H1 (cell line): Measurements from ENCODE around the gene RTN4RL2. TPM values are rescaled to one million over a fixed set of nuclear protein-coding genes. Genes with fewer than 3 reads are reported as not detected.

ENCODE experiments used
- CTCF ChIA-PET: fragments of 300-600 bp; sonication (Branson Sonifier 250); formaldehyde crosslinking; loops from one replicate; lab custom pipeline; 2021; ENCODE audit not compliant: partially characterized antibody; lab: Charles Lee
- POLR2A ChIA-PET: fragments of 300-600 bp; sonication (Branson Sonifier 250); formaldehyde crosslinking; loops from one replicate; lab custom pipeline; 2021; ENCODE audit warnings: inconsistent platforms; ENCODE audit not compliant: partially characterized antibody; lab: Charles Lee
- DNase-seq, 2 experiments: peaks; one replicate each; pipeline versions ENCODE4 v3.0.0 to v3.0.0-alpha.2; 2010 to 2022; ENCODE audit warnings: low spot score in 2 of 2, low read depth in 1 of 2, mixed read lengths in 1 of 2
- FAIRE-seq: peaks from 2 replicates; lab custom pipeline; 2011; peaks lifted over from hg19 to GRCh38; lab: Jason Lieb, UNC
- H2AFZ ChIP-seq: 2 replicates; pipeline ENCODE4 v1.8.1; 2012; ENCODE audit warnings: low read length, inconsistent platforms
- H2AK5ac ChIP-seq: 2 replicates; pipeline ENCODE4 v1.6.1; 2013; ENCODE audit warnings: low read depth, low read length
- H2BK120ac ChIP-seq: replicated peaks from 2 replicates; pipeline ENCODE3; 2013; ENCODE audit warnings: low read depth, low read length, inconsistent platforms
- H2BK12ac ChIP-seq: 2 replicates; pipeline ENCODE4 v1.6.1; 2013; ENCODE audit warnings: low read depth, low read length
- H2BK15ac ChIP-seq: 2 replicates; pipeline ENCODE4 v1.6.1; 2013; ENCODE audit warnings: low read length
- H2BK20ac ChIP-seq: 2 replicates; pipeline ENCODE4 v1.6.1; 2013; ENCODE audit warnings: low read length
- H2BK5ac ChIP-seq: 2 replicates; pipeline ENCODE4 v1.6.1; 2013; ENCODE audit warnings: low read depth, low read length
- H3K14ac ChIP-seq: 2 replicates; pipeline ENCODE4 v1.6.1; 2013; ENCODE audit warnings: inconsistent platforms; ENCODE audit not compliant: insufficient read length
- H3K18ac ChIP-seq: 2 replicates; pipeline ENCODE4 v1.6.1; 2013; ENCODE audit warnings: low read length; ENCODE audit errors: extremely low read depth
- H3K23ac ChIP-seq: 2 replicates; pipeline ENCODE4 v1.6.1; 2013; ENCODE audit warnings: inconsistent platforms; ENCODE audit not compliant: insufficient read length
- H3K23me2 ChIP-seq: 2 replicates; pipeline ENCODE4 v1.6.1; 2013; ENCODE audit warnings: low read depth, low read length
- H3K27ac ChIP-seq: 2 replicates; pipeline ENCODE4 v1.6.1; 2011; ENCODE audit warnings: low read depth, low read length, inconsistent platforms
- H3K27me3 ChIP-seq, 4 experiments: replicated peaks in 1 of 4; 1 replicate in 1 of 4; 2 replicates in 3 of 4; pipeline versions ENCODE4 v1.6.1 to v1.8.1; 2011 to 2013; ENCODE audit warnings: low read length in 3 of 4, mild to moderate bottlenecking in 3 of 4, inconsistent platforms in 2 of 4, mixed read lengths in 2 of 4, moderate library complexity in 1 of 4; ENCODE audit not compliant: control insufficient read depth in 3 of 4, insufficient read depth in 3 of 4; ENCODE audit errors: extremely low read depth in 1 of 4
- H3K36me3 ChIP-seq, 4 experiments: 2 replicates each; pipeline versions ENCODE4 v1.6.1 to v1.8.1; 2011 to 2013; ENCODE audit warnings: mild to moderate bottlenecking in 4 of 4, low read length in 3 of 4, moderate library complexity in 2 of 4, control low read depth in 1 of 4, inconsistent platforms in 1 of 4; ENCODE audit not compliant: insufficient read depth in 4 of 4, control insufficient read depth in 2 of 4
- H3K4ac ChIP-seq: replicated peaks from 2 replicates; pipeline ENCODE3; 2013; ENCODE audit warnings: low read length, low read depth, mixed read lengths, inconsistent platforms; ENCODE audit not compliant: insufficient read length
- H3K4me1 ChIP-seq, 4 experiments: replicated peaks in 1 of 4; 1 replicate in 1 of 4; 2 replicates in 3 of 4; pipeline versions ENCODE4 v1.6.1 to v1.8.1; 2011 to 2013; ENCODE audit warnings: low read length in 3 of 4, inconsistent platforms in 2 of 4, mixed read lengths in 1 of 4; ENCODE audit not compliant: insufficient read depth in 4 of 4, control insufficient read depth in 3 of 4
- H3K4me2 ChIP-seq, 2 experiments: 2 replicates each; pipeline versions ENCODE4 v1.6.1 to v1.8.1; 2011 to 2013; ENCODE audit warnings: low read depth in 2 of 2, low read length in 2 of 2, control low read depth in 1 of 2, inconsistent platforms in 1 of 2, mild to moderate bottlenecking in 1 of 2; ENCODE audit not compliant: insufficient read depth in 1 of 2
- H3K4me3 ChIP-seq, 4 experiments: fragments of 200-600, 300-600 bp in 1 of 4; sonication (generic), shearing (Covaris generic), sonication (Bioruptor Twin) in 1 of 4; 2 replicates each; pipeline versions ENCODE4 v1.5.1 to v1.8.1; 2011 to 2016; ENCODE audit warnings: low read length in 4 of 4, low read depth in 3 of 4, control low read depth in 2 of 4, inconsistent platforms in 2 of 4, mild to moderate bottlenecking in 2 of 4, mixed read lengths in 1 of 4, moderate library complexity in 1 of 4; ENCODE audit not compliant: insufficient read depth in 2 of 4; ENCODE audit errors: extremely low read depth in 1 of 4
- H3K56ac ChIP-seq: replicated peaks from 2 replicates; pipeline ENCODE3; 2013; ENCODE audit warnings: low read depth, mild to moderate bottlenecking, mixed read lengths, low read length, inconsistent platforms; ENCODE audit not compliant: insufficient read length
- H3K79me1 ChIP-seq: 2 replicates; pipeline ENCODE4 v1.6.1; 2013; ENCODE audit warnings: low read depth, low read length, control low read depth
- H3K79me2 ChIP-seq, 2 experiments: 2 replicates each; pipeline versions ENCODE4 v1.6.1 to v1.8.1; 2012 to 2013; ENCODE audit warnings: low read length in 2 of 2, mild to moderate bottlenecking in 2 of 2, inconsistent platforms in 1 of 2; ENCODE audit not compliant: insufficient read depth in 2 of 2, control insufficient read depth in 1 of 2
- H3K9ac ChIP-seq, 4 experiments: replicated peaks in 1 of 4; 1 replicate in 1 of 4; 2 replicates in 3 of 4; pipeline versions ENCODE4 v1.6.1 to v1.8.1; 2011 to 2013; ENCODE audit warnings: low read depth in 3 of 4, low read length in 3 of 4, control low read depth in 2 of 4, mild to moderate bottlenecking in 2 of 4, moderate library complexity in 2 of 4, inconsistent platforms in 1 of 4; ENCODE audit errors: extremely low read depth in 1 of 4
- H3K9me3 ChIP-seq, 2 experiments: 2 replicates each; pipeline versions ENCODE4 v1.6.1 to v1.8.1; 2012 to 2013; ENCODE audit warnings: mild to moderate bottlenecking in 2 of 2, moderate library complexity in 2 of 2, control low read depth in 1 of 2, inconsistent platforms in 1 of 2, low read depth in 1 of 2, low read length in 1 of 2, mixed read lengths in 1 of 2; ENCODE audit not compliant: insufficient read depth in 2 of 2
- H4K20me1 ChIP-seq, 2 experiments: replicated peaks in 1 of 2; 2 replicates each; pipeline versions ENCODE3 to v1.8.1; 2011 to 2013; ENCODE audit warnings: inconsistent platforms in 2 of 2, low read length in 2 of 2, mild to moderate bottlenecking in 1 of 2; ENCODE audit not compliant: insufficient read depth in 2 of 2, control insufficient read depth in 1 of 2
- H4K5ac ChIP-seq: 2 replicates; pipeline ENCODE4 v1.6.1; 2013; ENCODE audit warnings: low read length, low read depth, mixed read lengths, inconsistent platforms; ENCODE audit not compliant: insufficient read length
- H4K8ac ChIP-seq: 2 replicates; pipeline ENCODE4 v1.8.0; 2013; ENCODE audit warnings: mild to moderate bottlenecking, moderate library complexity, low read length, inconsistent platforms; ENCODE audit not compliant: insufficient read depth; ENCODE audit errors: extremely low read depth
- H4K91ac ChIP-seq: replicated peaks from 2 replicates; pipeline ENCODE3; 2013; ENCODE audit warnings: low read length, mixed read lengths, inconsistent platforms; ENCODE audit not compliant: insufficient read length
- EGR1 ChIP-seq: IDR thresholded peaks from 2 replicates; pipeline ENCODE4 v1.6.1; 2011; ENCODE audit warnings: low read depth, low read length, borderline replicate concordance
- HDAC2 ChIP-seq, 2 experiments: fragments of 300-600 bp in 1 of 2; sonication (generic) in 1 of 2; IDR thresholded peaks; 2 replicates each; pipeline ENCODE4 v1.6.1; 2011 to 2012; ENCODE audit warnings: low read depth in 2 of 2, low read length in 2 of 2, mild to moderate bottlenecking in 2 of 2, moderate library complexity in 2 of 2, borderline replicate concordance in 1 of 2, inconsistent platforms in 1 of 2
- MAFK ChIP-seq: IDR thresholded peaks from 2 replicates; pipeline ENCODE4 v1.6.1; 2012; ENCODE audit warnings: low read depth, mild to moderate bottlenecking, improper control_type of control experiment, low read length
- USF2 ChIP-seq: IDR thresholded peaks from 2 replicates; pipeline ENCODE4 v1.6.1; 2011; ENCODE audit warnings: low read length, improper control_type of control experiment
- WGBS, 2 experiments: shearing (Covaris generic) in 1 of 2; methylation state at CpG; one replicate each; pipeline versions ENCODE4 v1.1.6 to v1.1.7; 2013 to 2015; ENCODE audit warnings: low lambda C conversion rate in 2 of 2, mixed read lengths in 2 of 2, inconsistent platforms in 1 of 2, low coverage in 1 of 2, missing lambda C conversion rate in 1 of 2; ENCODE audit not compliant: insufficient replicate concordance in 2 of 2, insufficient coverage in 1 of 2, insufficient read length in 1 of 2; ENCODE audit errors: extremely low coverage in 1 of 2, missing lambda C conversion rate in 1 of 2; 5-methylcytosine and 5-hydroxymethylcytosine counted together
- polyA plus RNA-seq, 7 experiments: library from polyadenylated mRNA; depleted of rRNA in 3 of 7; stranded (reverse) in 5 of 7; unstranded in 2 of 7; fragments of >200 nt in 5 of 7; fragments of 200-250 nt in 2 of 7; gene quantifications; 1 replicate in 5 of 7; 2 replicates in 1 of 7; 4 replicates in 1 of 7; pipeline versions ENCODE4 v1.2.1 to v1.2.3, GENCODE V29; 2011 to 2013; ENCODE audit warnings: missing spikeins in 2 of 7, mixed read lengths in 2 of 7
- total RNA-seq: library from RNA; stranded (reverse); fragmentation: NEBNext Ultra II Directional; extraction: Animal tissue kit (Norgen Biotek cat#: 25700); gene quantifications from 2 replicates; pipeline ENCODE4 v1.2.1, GENCODE V29; 2021

Gene RTN4RL2
- total and polyA plus RNA-seq, 2 of the 8 experiments (the other 6 are each of a cell fraction or from before 2014, with no cell fraction given) = 11.4 to 23.7 TPM

- Histone ChIP-seq H3K18ac (no peak overlapping the region), H2BK20ac (no peak overlapping the region), H3K56ac (no peak overlapping the region), H3K9ac (no peak overlapping the region), H3K4ac (no peak overlapping the region), H2BK12ac (no peak overlapping the region), H4K20me1 (peaks cover 2 to 3% of the 10 kb centered on the region in 2 experiments), H2BK120ac (no peak overlapping the region), H3K79me2 (peaks cover 0 to 22% of the 10 kb centered on the region in 2 experiments; a peak in 3 of 4 replicates), H3K9me3 (no peaks in the 10 kb centered on the region), H3K14ac (no peak overlapping the region), H2AFZ (no peak overlapping the region), H2BK5ac (no peak overlapping the region), H3K36me3 (no peaks in the 10 kb centered on the region), H4K5ac (no peak overlapping the region), H2BK15ac (no peak overlapping the region), H3K4me3 (no peak overlapping the region), H4K8ac (no peak overlapping the region), H3K23me2 (peaks cover 19% of the 10 kb centered on the region; the same call in 1 of the 2 replicates), H3K79me1 (peaks cover 2% of the 10 kb centered on the region; the same call in 1 of the 2 replicates), H3K27me3 (peaks cover 0 to 18% (median 8%) of the 10 kb centered on the region in 4 experiments; a peak in 4 of 7 replicates), H3K27ac (no peak overlapping the region), H3K4me2 (no peak overlapping the region), H3K23ac (no peak overlapping the region), H3K4me1 (peaks cover 3 to 10% (median 5%) of the 10 kb centered on the region in 4 experiments), H2AK5ac (no peak overlapping the region), H4K91ac (no peak overlapping the region)
- TF ChIP-seq USF2 (no peak), MAFK (no peak), EGR1 (no peak), HDAC2 (IDR thresholded peaks at IDR 0.05; ENCODE audit: borderline replicate concordance in 1 of 2, low read depth in 2 of 2, low read length in 2 of 2) (no peak)
- POLR2A ChIA-PET = interaction anchor here (1.0 to 1.9 kb wide), 4 partner anchors 10 to 137 kb away, joined by 3 to 9 read pairs (median 5); no protein-coding TSS in a partner anchor
- CTCF ChIA-PET = interaction anchor here (0.6 to 2.5 kb wide), 9 partner anchors 10 to 129 kb away, joined by 3 to 16 read pairs (median 4); no protein-coding TSS in a partner anchor
- no peak for FAIRE-seq
- 80% methylated on average over 6 of the region's 6 CpGs; no CpG with 5 or more reads in 1 of the 2 experiments for WGBS, 2 experiments
- no peak for DNase-seq
Observed at GRCh38 chr11:57511741-57512430, 51.6 kb downstream of the RTN4RL2 start.
